Right ventricle myocardium inferior (tissue), 1 donor: ENCODE data around the gene DDX19B. TPM values are rescaled to one million over a fixed set of nuclear protein-coding genes. Genes with fewer than 3 reads are reported as not detected.
"Not testable (repeated sequence)": the region's sequence is repeated elsewhere in the genome, so short reads cannot be mapped to it uniquely, and the experiment has no call there.

Source experiments
- ATAC-seq: fragments of 200-7000 bp; cut with Tn5 transposase; one replicate; pipeline ENCODE4 v1.9.1; 2020; ENCODE audit warnings: mild to moderate bottlenecking, moderate library complexity
- DNase-seq: peaks from one replicate; pipeline ENCODE4 v3.0.0; 2021; ENCODE audit errors: missing footprints
- intact Hi-C: fragments of 100-400 bp; cut with DNase I; formaldehyde crosslinking; loops from one replicate; pipeline ENCODE4 v1.11.0; 2022
- total RNA-seq: library from RNA; stranded (reverse); fragmentation: NEBNext Ultra II Directional; extraction: Animal tissue kit (Norgen Biotek cat#: 25700); gene quantifications from one replicate; pipeline ENCODE4 v1.2.1, GENCODE V29; 2021
- donor health status: DM: no; HTN: yes; CAD: no; lungs with severe emphysema.

Gene DDX19B
- total RNA-seq, 1 donor from 2014 or later = 14.1 TPM

GRCh38 chr16:70270176-70270575 is 28.8 kb upstream of the DDX19B start:
- DNase-seq (no peak), ATAC-seq (no peak)
- intact Hi-C loops = no loop called here

- intact Hi-C loops = no loop called here
- ATAC-seq (no peak), DNase-seq (no peak)
These were observed 27.3 kb upstream of the DDX19B start for GRCh38 chr16:70271696-70272095.

GRCh38 chr16:70276392-70276791 is 22.6 kb upstream of the DDX19B start:
- no peak for ATAC-seq
- intact Hi-C loops = no loop called here

GRCh38 chr16:70287304-70287971 is 11.5 kb upstream of the DDX19B start:
- DNase-seq, ATAC-seq, intact Hi-C loops: not testable (repeated sequence)

More at GRCh38 chr16:70276392-70276791, 22.6 kb upstream of the DDX19B start:
- DNase-seq = no peak

GRCh38 chr16:70289229-70290094 is 9.5 kb upstream of the DDX19B start, which contains the start of gene AARS1:
TSS of gene AARS1 (minus strand) at chr16:70289506. CDS start at chr16:70282763, 6,743 bp downstream.
- peak; percentile 100 for ATAC-seq
- DNase-seq = peak; percentile 98
- intact Hi-C loops = no loop called here

GRCh38 chr16:70290949-70291519 is 8.0 kb upstream of the DDX19B start:
- DNase-seq (no peak), ATAC-seq (no peak)
- intact Hi-C loops = no loop called here

- DNase-seq, intact Hi-C loops, ATAC-seq: not testable (repeated sequence)
These were observed 6.8 kb upstream of the DDX19B start for GRCh38 chr16:70292148-70292547.

GRCh38 chr16:70294385-70295025 is 4.5 kb upstream of the DDX19B start:
- ATAC-seq (no peak), DNase-seq (no peak)
- intact Hi-C loops = no loop called here

GRCh38 chr16:70295634-70296033 is 3.4 kb upstream of the DDX19B start:
- ATAC-seq (no peak), DNase-seq (no peak)
- intact Hi-C loops = no loop called here

GRCh38 chr16:70301121-70301520 is 2.1 kb downstream of the DDX19B start:
- no peak for ATAC-seq
- intact Hi-C loops = no loop called here

GRCh38 chr16:70302745-70303144 is 3.8 kb downstream of the DDX19B start:
- intact Hi-C loops = no loop called here
- ATAC-seq = no peak
- DNase-seq = no peak

More at GRCh38 chr16:70301121-70301520, 2.1 kb downstream of the DDX19B start:
- no peak for DNase-seq

- intact Hi-C loops = no loop called here
- ATAC-seq = no peak
- DNase-seq = no peak
These were observed 6.0 kb downstream of the DDX19B start for GRCh38 chr16:70304892-70305448.

GRCh38 chr16:70306880-70307279 is 7.9 kb downstream of the DDX19B start:
- no peak for ATAC-seq
- DNase-seq = no peak
- intact Hi-C loops = no loop called here

GRCh38 chr16:70307726-70308125 is 8.7 kb downstream of the DDX19B start:
- intact Hi-C loops, ATAC-seq, DNase-seq: not testable (repeated sequence)

- no peak for ATAC-seq
- DNase-seq = no peak
- intact Hi-C loops = no loop called here
These were observed 21.1 kb downstream of the DDX19B start for GRCh38 chr16:70320121-70320520.

- intact Hi-C loops = no loop called here
- ATAC-seq = no peak
- DNase-seq = no peak
These were observed 26.2 kb downstream of the DDX19B start for GRCh38 chr16:70324998-70325747.

- no peak for ATAC-seq
- intact Hi-C loops = loop anchor here (2.0 kb wide), 1 partner anchor 322 kb away; no protein-coding TSS in a partner anchor
These were observed 32.1 kb downstream of the DDX19B start for GRCh38 chr16:70331091-70331490.

More at GRCh38 chr16:70331091-70331490, 32.1 kb downstream of the DDX19B start:
- DNase-seq = no peak
